ENCODE data around the gene SELE. TPM values are rescaled to one million over a fixed set of nuclear protein-coding genes. Genes with fewer than 3 reads are reported as not detected.

Gene SELE
- not detected for polyA plus RNA-seq (2012; ENCODE audit: insufficient read length, low read depth)

- no peak for TF ChIP-seq FOXP2 (optimal IDR thresholded peaks at IDR 0.05; ENCODE audit: borderline replicate concordance, extremely low read depth, extremely low read length, insufficient read depth)
- no peak for TF ChIP-seq TAF1 (IDR thresholded peaks at IDR 0.05; ENCODE audit: borderline replicate concordance, insufficient read depth, low read length)
- no peak for TF ChIP-seq SIN3A (IDR thresholded peaks at IDR 0.05; ENCODE audit: borderline replicate concordance, insufficient read depth, low read length)
These were observed at the start of gene SELE for GRCh38 chr1:169733924-169734323. TSS of gene SELE (minus strand) at chr1:169734079. CDS start at chr1:169733612, 467 bp downstream.

GRCh38 chr1:169782596-169782995, 48.7 kb upstream of the SELE start:
- no peak for TF ChIP-seq POLR2AphosphoS5 (IDR thresholded peaks at IDR 0.05; ENCODE audit: low read depth, low read length)
- no peak for TF ChIP-seq SIN3A (IDR thresholded peaks at IDR 0.05; ENCODE audit: borderline replicate concordance, insufficient read depth, low read length)
- TF ChIP-seq REST (IDR thresholded peaks at IDR 0.05; ENCODE audit: insufficient read depth in 1 of 2, low read depth in 2 of 2, low read length in 2 of 2): no peak
- TF ChIP-seq FOXP2 (optimal IDR thresholded peaks at IDR 0.05; ENCODE audit: borderline replicate concordance, extremely low read depth, extremely low read length, insufficient read depth): no peak
- no peak for TF ChIP-seq TAF1 (IDR thresholded peaks at IDR 0.05; ENCODE audit: borderline replicate concordance, insufficient read depth, low read length)

GRCh38 chr1:169779970-169780369, 46.1 kb upstream of the SELE start:
- TF ChIP-seq SIN3A (IDR thresholded peaks at IDR 0.05; ENCODE audit: borderline replicate concordance, insufficient read depth, low read length) (no peak), POLR2AphosphoS5 (IDR thresholded peaks at IDR 0.05; ENCODE audit: low read depth, low read length) (no peak), TAF1 (IDR thresholded peaks at IDR 0.05; ENCODE audit: borderline replicate concordance, insufficient read depth, low read length) (no peak), FOXP2 (optimal IDR thresholded peaks at IDR 0.05; ENCODE audit: borderline replicate concordance, extremely low read depth, extremely low read length, insufficient read depth) (no peak), REST (IDR thresholded peaks at IDR 0.05; ENCODE audit: insufficient read depth in 1 of 2, low read depth in 2 of 2, low read length in 2 of 2) (no peak)

- TF ChIP-seq POLR2AphosphoS5 (IDR thresholded peaks at IDR 0.05; ENCODE audit: low read depth, low read length): no peak
- no peak for TF ChIP-seq TAF1 (IDR thresholded peaks at IDR 0.05; ENCODE audit: borderline replicate concordance, insufficient read depth, low read length)
- no peak for TF ChIP-seq SIN3A (IDR thresholded peaks at IDR 0.05; ENCODE audit: borderline replicate concordance, insufficient read depth, low read length)
- no peak for TF ChIP-seq FOXP2 (optimal IDR thresholded peaks at IDR 0.05; ENCODE audit: borderline replicate concordance, extremely low read depth, extremely low read length, insufficient read depth)
- TF ChIP-seq REST (IDR thresholded peaks at IDR 0.05; ENCODE audit: insufficient read depth in 1 of 2, low read depth in 2 of 2, low read length in 2 of 2): no peak
These were observed 45.3 kb upstream of the SELE start for GRCh38 chr1:169779150-169779549.

- TF ChIP-seq POLR2AphosphoS5 (IDR thresholded peaks at IDR 0.05; ENCODE audit: low read depth, low read length) (no peak), REST (IDR thresholded peaks at IDR 0.05; ENCODE audit: insufficient read depth in 1 of 2, low read depth in 2 of 2, low read length in 2 of 2) (no peak), SIN3A (IDR thresholded peaks at IDR 0.05; ENCODE audit: borderline replicate concordance, insufficient read depth, low read length) (no peak), FOXP2 (optimal IDR thresholded peaks at IDR 0.05; ENCODE audit: borderline replicate concordance, extremely low read depth, extremely low read length, insufficient read depth) (no peak), TAF1 (IDR thresholded peaks at IDR 0.05; ENCODE audit: borderline replicate concordance, insufficient read depth, low read length) (no peak)
These were observed 42.6 kb upstream of the SELE start for GRCh38 chr1:169776440-169776839.

Measured in PFSK-1 (cell line).